Activated CD4-positive, alpha-beta memory T cell treated with anti-CD3 and anti-CD28 coated beads, Interleukin-2, amount 10 ng/mL, durations not matched to agents 7 days and 5 days (primary cell): ENCODE data around the gene TIGD1. TPM values are rescaled to one million over a fixed set of nuclear protein-coding genes. Genes with fewer than 3 reads are reported as not detected.

Experiments
- CTCF ChIA-PET: fragments of 350-600 bp; sonication (Branson Sonifier 250); formaldehyde crosslinking; loops from one replicate; lab custom pipeline; 2021; ENCODE audit warnings: antibody characterized with exemption, inconsistent platforms; lab: Charles Lee
- POLR2A ChIA-PET: fragments of 350-600 bp; sonication (Branson Sonifier 250); formaldehyde crosslinking; loops from one replicate; lab custom pipeline; 2021; ENCODE audit warnings: antibody characterized with exemption; lab: Charles Lee
- DNase-seq: peaks from one replicate; pipeline ENCODE4 v3.0.0-alpha.2; 2020
- H3K27ac Mint-ChIP-seq: one replicate; pipeline ENCODE4 v1.8.0; 2021; ENCODE audit warnings: mild to moderate bottlenecking, mixed read lengths
- H3K27me3 Mint-ChIP-seq: one replicate; pipeline ENCODE4 v1.8.0; 2021; ENCODE audit warnings: mixed read lengths
- H3K36me3 Mint-ChIP-seq: one replicate; pipeline ENCODE4 v1.8.0; 2021; ENCODE audit warnings: low read depth, mixed read lengths
- H3K4me1 Mint-ChIP-seq: one replicate; pipeline ENCODE4 v1.8.0; 2021; ENCODE audit warnings: mixed read lengths
- H3K4me3 Mint-ChIP-seq: one replicate; pipeline ENCODE4 v1.8.0; 2021; ENCODE audit warnings: mild to moderate bottlenecking, mixed read lengths
- H3K9me3 Mint-ChIP-seq: one replicate; pipeline ENCODE4 v1.8.0; 2021; ENCODE audit warnings: mixed read lengths
- total RNA-seq, 2 experiments: library from RNA; stranded (reverse); gene quantifications; one replicate each; pipeline ENCODE4 v1.2.3, GENCODE V29; 2021

The TIGD1 gene
- total RNA-seq, 2 experiments from 2014 or later, result 7.8 to 7.9 TPM

DNA sequence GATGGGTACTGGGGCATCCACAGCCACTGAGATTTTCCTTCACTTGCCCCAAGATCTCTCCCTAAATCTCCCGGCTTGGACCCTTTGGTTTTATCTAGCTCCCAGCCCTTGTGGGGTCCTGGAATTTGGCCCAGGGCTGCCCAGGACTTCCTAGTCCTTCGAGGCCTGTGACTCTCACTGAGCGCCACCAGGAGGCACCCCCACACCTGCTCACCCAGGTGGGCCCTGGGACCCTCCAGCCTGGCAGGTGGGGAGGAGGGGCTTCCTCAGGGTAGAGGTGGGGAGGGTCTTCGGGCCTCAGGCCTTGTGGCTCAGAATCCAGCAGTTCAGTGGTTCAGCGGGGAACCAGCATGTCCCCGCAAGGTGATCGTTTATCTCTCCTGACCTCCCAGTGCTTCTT is 42.1 kb downstream of the TIGD1 start:
- H3K27ac Mint-ChIP-seq, result no peak overlapping the region
- ChIA-PET CTCF (no interaction called here), POLR2A (no interaction called here)
- H3K9me3 Mint-ChIP-seq, result no peaks in the 10 kb centered on the region
- DNase-seq, result no peak
- no peak overlapping the region for H3K4me3 Mint-ChIP-seq
- no peaks in the 10 kb centered on the region for H3K36me3 Mint-ChIP-seq
- peaks cover 27% of the 10 kb centered on the region for H3K27me3 Mint-ChIP-seq
- H3K4me1 Mint-ChIP-seq, result peaks cover 2% of the 10 kb centered on the region

- POLR2A ChIA-PET, result no interaction called here
- Mint-ChIP-seq H3K9me3 (no peaks in the 10 kb centered on the region), H3K4me1 (peaks cover 4% of the 10 kb centered on the region), H3K4me3 (no peak overlapping the region), H3K36me3 (no peaks in the 10 kb centered on the region), H3K27ac (no peak overlapping the region), H3K27me3 (peaks cover 35% of the 10 kb centered on the region)
- CTCF ChIA-PET, result no interaction called here
- DNase-seq, result no peak
Observed at GRCh38 chr2:232506709-232507108, 43.6 kb downstream of the TIGD1 start.

- no peaks in the 10 kb centered on the region for H3K36me3 Mint-ChIP-seq
- CTCF ChIA-PET, result no interaction called here
- H3K27me3 Mint-ChIP-seq, result peaks cover 40% of the 10 kb centered on the region
- H3K4me1 Mint-ChIP-seq, result peaks cover 4% of the 10 kb centered on the region
- no peak overlapping the region for H3K4me3 Mint-ChIP-seq
- no peaks in the 10 kb centered on the region for H3K9me3 Mint-ChIP-seq
- no peak for DNase-seq
- POLR2A ChIA-PET, result no interaction called here
- H3K27ac Mint-ChIP-seq, result no peak overlapping the region
Observed at GRCh38 chr2:232505856-232506255, 44.5 kb downstream of the TIGD1 start.

GRCh38 chr2:232504438-232504837 is 45.9 kb downstream of the TIGD1 start:
- H3K9me3 Mint-ChIP-seq, result no peaks in the 10 kb centered on the region
- H3K36me3 Mint-ChIP-seq, result no peaks in the 10 kb centered on the region
- CTCF ChIA-PET, result interaction anchor here (1.1 kb wide), 1 partner anchor 18 kb away, joined by 3 read pairs; no protein-coding TSS in a partner anchor
- POLR2A ChIA-PET, result no interaction called here
- no peak overlapping the region for H3K27ac Mint-ChIP-seq
- DNase-seq, result no peak
- H3K4me3 Mint-ChIP-seq, result no peak overlapping the region
- H3K4me1 Mint-ChIP-seq, result peaks cover 4% of the 10 kb centered on the region
- H3K27me3 Mint-ChIP-seq, result peaks cover 45% of the 10 kb centered on the region

- POLR2A ChIA-PET, result no interaction called here
- H3K9me3 Mint-ChIP-seq, result no peaks in the 10 kb centered on the region
- peaks cover 4% of the 10 kb centered on the region for H3K4me1 Mint-ChIP-seq
- H3K4me3 Mint-ChIP-seq, result no peak overlapping the region
- DNase-seq, result no peak
- CTCF ChIA-PET, result interaction anchor here (1.1 kb wide), 1 partner anchor 18 kb away, joined by 3 read pairs; no protein-coding TSS in a partner anchor
- peaks cover 45% of the 10 kb centered on the region for H3K27me3 Mint-ChIP-seq
- H3K36me3 Mint-ChIP-seq, result no peaks in the 10 kb centered on the region
- no peak overlapping the region for H3K27ac Mint-ChIP-seq
Observed at GRCh38 chr2:232503809-232504323, 46.5 kb downstream of the TIGD1 start.

GRCh38 chr2:232502911-232503808 is 47.2 kb downstream of the TIGD1 start:
- no peak overlapping the region for H3K4me3 Mint-ChIP-seq
- ChIA-PET POLR2A (no interaction called here), CTCF (interaction anchor here (1.1 kb wide), 1 partner anchor 19 kb away, joined by 3 read pairs; no protein-coding TSS in a partner anchor)
- peaks cover 4% of the 10 kb centered on the region for H3K4me1 Mint-ChIP-seq
- no peak overlapping the region for H3K27ac Mint-ChIP-seq
- peaks cover 49% of the 10 kb centered on the region for H3K27me3 Mint-ChIP-seq
- DNase-seq, result peak; percentile 27
- no peaks in the 10 kb centered on the region for H3K36me3 Mint-ChIP-seq
- no peaks in the 10 kb centered on the region for H3K9me3 Mint-ChIP-seq

GRCh38 chr2:232502511-232502910 is 47.8 kb downstream of the TIGD1 start:
- POLR2A ChIA-PET, result no interaction called here
- Mint-ChIP-seq H3K27ac (no peak overlapping the region), H3K4me1 (peaks cover 4% of the 10 kb centered on the region), H3K9me3 (no peaks in the 10 kb centered on the region), H3K4me3 (peak overlapping the region; percentile 32), H3K36me3 (no peaks in the 10 kb centered on the region), H3K27me3 (peaks cover 49% of the 10 kb centered on the region)
- DNase-seq, result no peak
- CTCF ChIA-PET, result no interaction called here

- Mint-ChIP-seq H3K4me3 (no peak overlapping the region), H3K4me1 (peaks cover 4% of the 10 kb centered on the region), H3K9me3 (no peaks in the 10 kb centered on the region), H3K27me3 (peaks cover 49% of the 10 kb centered on the region), H3K27ac (no peak overlapping the region), H3K36me3 (no peaks in the 10 kb centered on the region)
- CTCF ChIA-PET, result no interaction called here
- POLR2A ChIA-PET, result no interaction called here
- no peak for DNase-seq
Observed at GRCh38 chr2:232501794-232502390, 48.5 kb downstream of the TIGD1 start.

DNA sequence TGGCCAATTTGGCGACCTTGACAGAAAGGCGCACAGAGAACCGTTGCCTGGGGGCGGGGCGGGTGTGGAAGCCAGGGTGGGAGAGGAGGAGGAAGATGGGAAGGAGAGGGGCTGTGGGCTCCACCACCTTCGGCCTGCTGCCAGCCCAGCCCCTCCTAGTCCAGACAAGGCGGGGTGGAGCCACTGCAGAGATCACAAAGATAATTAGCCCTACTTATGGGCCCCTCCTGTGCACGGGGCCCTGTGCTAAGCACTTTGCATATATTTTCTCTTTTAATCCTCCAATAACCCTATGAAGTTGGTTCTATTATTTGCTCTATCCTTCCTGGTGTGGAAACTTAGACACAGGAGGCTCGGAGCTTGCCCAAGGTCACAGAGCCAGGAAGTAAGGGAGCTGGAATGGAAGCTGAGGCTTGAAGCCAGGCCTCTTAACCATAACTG is 49.0 kb downstream of the TIGD1 start:
- CTCF ChIA-PET, result no interaction called here
- no peaks in the 10 kb centered on the region for H3K9me3 Mint-ChIP-seq
- H3K27ac Mint-ChIP-seq, result no peak overlapping the region
- no peak for DNase-seq
- H3K4me3 Mint-ChIP-seq, result no peak overlapping the region
- H3K36me3 Mint-ChIP-seq, result no peaks in the 10 kb centered on the region
- peaks cover 4% of the 10 kb centered on the region for H3K4me1 Mint-ChIP-seq
- peaks cover 49% of the 10 kb centered on the region for H3K27me3 Mint-ChIP-seq
- POLR2A ChIA-PET, result no interaction called here

DNA sequence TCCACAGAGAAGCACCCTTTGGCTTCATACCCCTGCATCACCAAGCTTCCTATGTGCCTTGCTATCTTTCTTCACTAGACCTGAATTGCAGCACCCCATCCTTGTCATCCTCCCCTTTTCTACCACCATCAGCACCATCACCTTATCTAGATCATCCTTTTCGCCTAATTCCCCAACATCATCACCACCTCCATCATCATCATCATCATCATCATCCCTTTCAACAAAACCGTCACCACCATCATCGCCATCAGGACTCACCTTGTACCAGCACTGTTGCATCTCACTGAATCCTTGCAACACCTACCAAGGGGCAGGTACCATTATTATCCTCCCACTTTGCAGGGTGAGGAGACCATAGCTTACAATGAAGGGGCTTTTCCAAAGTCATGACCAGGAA is 51.9 kb downstream of the TIGD1 start:
- no peaks in the 10 kb centered on the region for H3K36me3 Mint-ChIP-seq
- POLR2A ChIA-PET, result no interaction called here
- CTCF ChIA-PET, result no interaction called here
- no peak for DNase-seq
- H3K4me3 Mint-ChIP-seq, result no peak overlapping the region
- peaks cover 26% of the 10 kb centered on the region for H3K27me3 Mint-ChIP-seq
- no peak overlapping the region for H3K27ac Mint-ChIP-seq
- H3K9me3 Mint-ChIP-seq, result no peaks in the 10 kb centered on the region
- H3K4me1 Mint-ChIP-seq, result peaks cover 2% of the 10 kb centered on the region

Other genes with a start within 250 kb of the TIGD1 start
- gene ALPP, start 171.8 kb downstream of the TIGD1 start, total RNA-seq, result not detected
- not detected for gene ALPG, start 143.7 kb downstream of the TIGD1 start, total RNA-seq
- gene ALPI, start 94.4 kb downstream of the TIGD1 start, total RNA-seq, result not detected
- gene ECEL1, start 62.7 kb downstream of the TIGD1 start, total RNA-seq, result not detected
- not detected for gene PRSS56, start 30.2 kb downstream of the TIGD1 start, total RNA-seq
- gene CHRND, start 24.4 kb downstream of the TIGD1 start, total RNA-seq, result not detected
- not detected for gene CHRNG, start 10.9 kb downstream of the TIGD1 start, total RNA-seq
- gene EIF4E2, start 132 bp upstream of the TIGD1 start, total RNA-seq, result 10 to 100 TPM; 72.8 to 74.6 TPM
- 1 to 10 TPM; 2.0 to 2.7 TPM for gene EFHD1, start 83.0 kb upstream of the TIGD1 start, total RNA-seq
- gene GIGYF2, start 146.8 kb upstream of the TIGD1 start, total RNA-seq, result 10 to 100 TPM; 56.5 to 59.9 TPM
- not detected for gene KCNJ13, start 226.0 kb upstream of the TIGD1 start, total RNA-seq